Hematopoietic multipotent progenitor cell treated with erythropoietin and hydrocortisone succinate and interleukin-3 and kit ligand, for 8 days (in vitro differentiated cells): ENCODE results near the gene SCYGR7.
"Not testable (repeated sequence)": the region's sequence is repeated elsewhere in the genome, so short reads cannot be mapped to it uniquely, and the experiment has no call there.

ENCODE experiments used
- DNase-seq: peaks from one replicate; pipeline ENCODE4 v3.0.0-alpha.2; 2015

SCYGR7 gene, protein sequence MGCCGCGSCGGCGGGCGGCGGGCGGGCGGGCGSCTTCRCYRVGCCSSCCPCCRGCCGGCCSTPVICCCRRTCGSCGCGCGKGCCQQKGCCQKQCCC

DNA sequence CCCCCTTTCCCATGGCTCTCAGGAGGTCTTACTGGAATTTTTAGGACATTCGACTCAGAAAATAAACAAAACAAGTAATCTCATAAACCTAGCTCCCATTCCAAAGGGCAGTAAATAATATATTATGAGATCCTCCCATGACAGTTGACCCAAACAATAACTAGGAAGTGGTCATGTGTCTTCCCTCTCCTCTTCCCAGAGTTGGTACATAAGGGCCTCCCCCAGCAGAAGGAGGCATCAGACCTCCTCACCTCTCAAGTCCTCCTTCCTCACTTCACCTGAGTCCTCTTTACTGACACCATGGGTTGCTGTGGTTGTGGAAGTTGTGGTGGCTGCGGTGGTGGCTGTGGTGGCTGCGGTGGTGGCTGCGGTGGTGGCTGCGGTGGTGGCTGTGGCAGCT, at the start of gene SCYGR7:
Gene SCYGR7 (plus strand): TSS at position 301 of the 400 bp plus-strand sequence. CDS start 0 bp downstream, at position 301.
- DNase-seq = no peak

DNA sequence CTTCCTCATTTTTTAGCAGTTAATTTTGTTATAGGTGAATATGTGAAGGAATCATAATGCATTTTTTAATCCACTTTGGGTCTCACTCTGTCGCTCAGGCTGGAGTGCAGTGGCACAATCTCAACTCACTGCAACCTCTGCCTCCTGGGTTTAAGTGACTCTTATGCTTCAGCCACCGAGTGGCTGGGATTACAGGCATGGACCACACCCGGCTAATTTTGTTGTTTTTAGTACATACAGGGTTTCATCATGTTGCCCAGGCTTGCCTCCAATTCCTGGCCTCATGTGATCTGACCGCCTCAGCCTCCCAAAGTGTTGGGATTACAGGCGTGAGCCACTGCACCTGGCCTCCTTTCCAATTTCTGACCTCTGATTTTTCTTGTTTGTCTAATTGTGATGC, 43.9 kb upstream of the SCYGR7 start:
- no peak for DNase-seq

DNA sequence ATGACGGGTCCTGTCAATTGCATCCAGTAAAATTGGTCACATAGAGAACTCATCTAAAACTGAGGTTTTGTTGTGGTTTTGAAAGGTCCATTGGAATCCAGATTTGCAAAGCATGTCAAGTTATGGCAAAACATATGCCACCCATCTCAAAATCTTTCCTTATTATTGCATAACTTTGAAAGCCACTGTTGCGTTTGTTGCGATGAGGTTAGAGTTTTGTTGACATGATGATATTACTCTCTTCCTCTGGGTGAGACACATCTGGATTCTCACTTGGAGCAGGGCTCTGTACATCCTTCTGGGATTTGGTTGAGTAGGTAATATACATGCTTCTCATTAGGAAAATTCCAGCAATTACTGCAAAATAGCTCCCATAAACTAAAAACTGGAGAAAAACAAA, 40.9 kb upstream of the SCYGR7 start:
- DNase-seq = no peak

DNA sequence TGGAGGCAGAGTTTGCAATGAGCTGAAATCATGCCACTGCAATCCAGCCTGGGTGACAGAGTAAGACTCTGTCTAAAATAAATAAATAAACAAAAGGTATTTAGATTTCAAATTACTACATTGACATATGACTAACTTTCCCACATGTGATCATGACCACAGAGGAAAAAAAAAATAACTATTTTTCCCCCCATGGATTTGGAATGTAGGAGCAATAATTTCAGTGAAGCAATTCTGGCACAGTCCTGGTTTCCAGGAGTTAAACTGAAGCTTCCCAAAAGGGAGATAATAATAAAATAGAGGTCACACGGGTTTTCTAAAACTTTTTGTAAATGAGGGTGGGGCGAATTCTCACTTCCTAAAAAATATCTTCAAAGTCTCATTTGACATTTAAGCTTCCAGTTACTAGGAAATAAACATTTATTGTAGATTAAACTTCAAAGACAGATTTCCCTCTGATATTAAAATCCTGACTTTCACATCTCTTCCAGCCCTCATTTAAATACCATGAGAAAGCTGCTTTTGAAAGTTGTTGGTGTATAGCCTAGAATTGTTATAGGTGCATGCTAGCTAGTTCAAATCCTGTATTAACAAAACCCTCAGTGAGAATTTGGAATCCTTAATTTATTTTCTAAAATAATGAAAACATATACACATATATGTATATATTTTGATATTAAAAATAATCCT, 31.0 kb upstream of the SCYGR7 start:
- no peak for DNase-seq

DNA sequence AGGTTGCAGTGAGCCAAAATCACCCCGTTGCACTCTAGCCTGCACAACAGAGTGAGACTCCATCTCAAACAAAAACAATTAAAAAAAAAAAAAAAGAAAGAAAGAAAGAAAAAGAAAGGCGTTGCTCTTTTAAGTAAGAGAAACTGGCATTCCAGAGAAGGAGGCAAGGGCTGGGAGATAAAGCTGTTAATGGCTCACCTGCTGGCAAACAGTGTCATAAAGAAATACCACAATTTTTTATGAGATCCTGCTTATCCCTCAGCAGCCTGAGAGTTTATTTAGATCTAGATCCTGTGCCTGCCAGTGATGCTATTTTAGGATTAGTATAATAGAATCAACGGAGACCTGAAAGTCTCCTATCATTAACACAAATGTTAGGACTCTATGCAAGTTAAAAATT, 26.6 kb upstream of the SCYGR7 start:
- no peak for DNase-seq

DNA sequence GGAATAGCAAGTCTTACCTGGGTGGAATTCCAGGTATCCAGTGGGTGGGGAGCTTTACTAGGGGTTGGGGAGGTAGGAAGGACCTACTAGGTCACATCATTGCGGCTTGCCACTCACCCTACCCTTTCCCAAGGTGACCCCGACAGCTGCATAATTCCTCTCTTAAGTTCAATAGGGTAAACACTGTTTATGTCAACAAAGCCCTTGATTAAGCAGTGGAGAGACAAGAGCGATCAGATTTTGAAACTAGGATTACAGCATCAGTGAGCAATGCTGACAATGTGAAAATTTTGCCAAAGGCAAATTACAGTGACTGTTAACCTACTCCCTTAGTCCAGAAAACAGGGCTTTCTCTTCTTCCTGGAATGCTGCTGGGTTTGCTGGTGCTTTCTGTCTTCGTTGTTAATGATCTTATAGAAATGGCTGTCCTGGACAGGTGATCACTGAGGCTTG, 24.8 kb upstream of the SCYGR7 start:
- DNase-seq = no peak

DNA sequence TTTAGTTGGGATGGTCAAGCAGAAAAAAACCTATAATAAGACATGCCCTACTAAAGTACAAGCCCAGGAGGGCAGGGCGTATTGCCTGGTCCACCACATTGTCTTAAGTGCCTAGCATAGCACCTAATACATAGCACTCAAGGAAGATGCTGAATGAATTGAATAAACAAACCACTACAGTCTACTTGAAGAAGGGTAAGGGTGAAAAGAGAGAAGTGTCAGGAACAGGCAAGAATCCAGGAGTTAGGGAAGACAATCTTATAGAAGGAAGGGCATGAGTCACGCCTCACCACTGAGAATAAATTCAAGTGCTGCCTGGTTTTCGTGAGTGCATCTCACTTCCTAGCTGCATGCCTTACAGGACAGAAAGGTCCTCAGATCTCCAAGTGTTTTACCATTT, 24.2 kb upstream of the SCYGR7 start:
- no peak for DNase-seq

DNA sequence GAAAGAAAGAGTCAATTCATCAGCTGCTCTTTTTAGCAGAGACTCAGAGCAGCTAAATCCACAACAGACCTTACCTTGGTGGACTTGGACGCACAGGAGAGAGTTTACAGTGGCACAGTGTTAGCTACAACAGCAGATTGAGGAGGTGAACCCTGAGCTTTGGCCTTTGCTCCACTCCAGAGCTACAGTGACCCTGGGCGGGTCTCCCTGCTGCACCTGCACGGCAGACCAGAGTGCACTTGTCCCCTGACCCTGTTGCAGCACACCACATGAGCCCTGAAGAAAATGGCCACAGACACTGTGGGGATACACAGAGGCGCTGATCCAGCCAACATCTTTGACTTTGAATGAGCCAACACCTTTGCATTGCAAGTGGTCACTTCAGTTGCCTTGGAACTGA, 21.3 kb upstream of the SCYGR7 start:
- DNase-seq = no peak

DNA sequence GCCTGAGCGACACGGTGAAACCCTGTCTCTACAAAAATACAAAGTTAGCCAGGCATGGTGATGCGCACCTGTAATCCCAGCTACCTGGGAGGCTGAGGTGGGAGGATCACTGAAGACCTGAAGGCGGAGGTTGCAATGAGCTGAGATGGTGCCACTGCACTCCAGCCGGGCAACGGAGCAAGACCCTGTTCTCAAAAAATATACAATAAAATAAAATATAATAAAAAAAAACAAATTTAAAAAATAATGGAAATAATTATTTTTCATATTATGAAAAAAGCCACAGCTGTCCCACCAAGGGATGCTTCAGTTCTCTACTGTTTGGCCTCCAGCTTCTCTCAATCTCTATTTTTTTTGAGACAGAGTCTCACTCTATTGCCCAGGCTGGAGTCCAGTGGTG, 20.7 kb upstream of the SCYGR7 start:
- no peak for DNase-seq

DNA sequence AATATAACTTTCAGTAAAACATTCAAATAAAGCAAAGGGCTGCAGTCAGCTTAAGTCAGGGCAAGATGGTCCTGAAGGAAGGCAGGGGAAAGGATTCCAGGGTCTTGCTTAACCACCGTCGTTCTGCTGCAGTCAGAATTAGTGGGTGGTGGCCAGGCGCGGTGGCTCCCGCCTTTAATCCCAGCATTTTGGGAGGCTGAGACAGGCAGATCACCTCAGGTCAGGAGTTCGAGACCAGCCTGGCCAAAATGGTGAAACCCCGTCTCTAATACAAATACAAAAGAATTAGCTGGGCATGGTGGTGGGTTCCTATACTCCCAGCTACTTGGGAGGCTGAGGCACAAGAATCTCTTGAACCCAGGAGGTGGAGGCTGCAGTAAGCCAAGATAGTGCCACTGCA, 17.1 kb upstream of the SCYGR7 start:
- DNase-seq = no peak

DNA sequence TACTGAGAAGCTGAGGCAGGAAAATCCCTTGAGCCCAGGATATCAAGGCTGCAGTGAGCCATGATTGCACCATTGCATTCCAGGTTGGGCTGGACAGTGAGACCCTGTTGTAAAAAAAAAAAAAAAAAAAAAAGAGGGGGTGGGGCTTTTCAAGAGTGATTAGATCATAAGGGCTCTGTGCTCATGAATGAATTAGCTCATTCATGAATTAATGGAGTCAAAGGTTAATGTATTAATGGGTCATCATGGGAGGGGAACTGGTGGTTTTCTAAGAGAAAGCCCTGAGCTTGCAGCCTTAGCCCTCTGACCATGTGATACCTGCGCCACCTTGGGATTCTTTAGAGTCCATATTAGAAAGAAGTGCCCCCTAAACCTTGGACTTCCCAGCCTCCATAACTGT, 14.8 kb upstream of the SCYGR7 start:
- DNase-seq = no peak

DNA sequence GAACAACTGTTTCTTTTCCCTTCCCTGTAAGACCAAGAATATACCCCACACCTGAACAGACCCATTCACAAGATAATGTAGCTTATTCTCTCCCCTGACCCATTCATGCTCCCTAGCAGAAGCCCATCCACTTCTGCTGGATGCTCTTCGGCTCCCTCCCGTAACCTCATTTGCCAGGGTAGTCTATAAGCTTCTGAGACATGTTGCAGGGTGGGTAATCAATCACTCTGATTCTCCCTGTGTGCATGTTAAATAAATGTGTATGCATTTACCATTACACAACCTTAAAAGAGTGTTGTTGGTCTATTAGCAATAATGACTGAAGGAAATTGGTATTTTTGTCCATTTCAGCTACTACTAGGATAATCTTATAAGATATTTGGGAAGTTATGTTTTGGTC, 11.6 kb upstream of the SCYGR7 start:
- no peak for DNase-seq

DNA sequence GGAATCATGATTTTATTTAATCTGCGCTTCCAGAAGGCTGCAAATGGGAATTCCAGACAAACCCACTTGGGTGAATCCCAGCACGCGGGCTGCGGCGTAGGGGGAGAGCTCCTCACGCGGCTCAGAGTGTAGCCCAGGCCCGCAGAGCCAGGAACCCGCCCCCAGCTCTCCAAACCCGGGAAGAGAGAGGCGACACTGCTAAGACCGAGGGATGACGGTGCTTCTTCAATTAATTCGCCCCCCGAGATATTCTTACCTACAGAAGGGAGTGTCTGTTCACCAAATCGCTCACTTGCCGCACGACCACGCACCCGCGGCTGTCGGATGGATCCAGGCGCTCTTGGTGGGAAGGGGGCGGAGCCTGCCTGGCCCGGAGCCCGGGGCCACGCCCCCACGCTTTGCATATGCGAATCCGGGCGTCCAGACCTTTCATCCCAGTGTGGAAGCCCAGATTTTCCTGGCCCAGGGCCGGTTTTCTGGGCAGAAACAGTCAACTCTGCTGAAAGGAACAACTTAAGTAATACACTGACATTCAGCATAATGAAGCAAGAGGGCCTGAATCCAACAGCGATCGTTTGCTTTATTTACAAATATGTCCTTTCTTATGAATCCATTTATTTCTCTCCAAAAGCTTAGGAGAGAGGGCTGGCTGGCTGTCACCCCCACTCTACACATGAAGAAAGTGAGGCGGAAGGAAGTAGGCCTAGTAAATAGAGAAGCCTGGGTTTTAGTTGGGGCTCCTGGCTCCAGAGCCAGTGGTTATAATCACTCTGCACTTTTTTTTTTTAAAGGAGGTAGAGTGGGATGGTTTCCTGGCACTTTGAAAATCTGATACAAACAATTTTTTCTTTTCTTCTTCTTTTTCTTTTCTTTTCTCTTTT, 10.2 kb upstream of the SCYGR7 start, which contains the start of gene SLC19A3:
Gene SLC19A3 (minus strand): TSS at position 342 of the 881 bp plus-strand sequence. CDS start 15,710 bp downstream, outside the sequence.
- DNase-seq = no peak

DNA sequence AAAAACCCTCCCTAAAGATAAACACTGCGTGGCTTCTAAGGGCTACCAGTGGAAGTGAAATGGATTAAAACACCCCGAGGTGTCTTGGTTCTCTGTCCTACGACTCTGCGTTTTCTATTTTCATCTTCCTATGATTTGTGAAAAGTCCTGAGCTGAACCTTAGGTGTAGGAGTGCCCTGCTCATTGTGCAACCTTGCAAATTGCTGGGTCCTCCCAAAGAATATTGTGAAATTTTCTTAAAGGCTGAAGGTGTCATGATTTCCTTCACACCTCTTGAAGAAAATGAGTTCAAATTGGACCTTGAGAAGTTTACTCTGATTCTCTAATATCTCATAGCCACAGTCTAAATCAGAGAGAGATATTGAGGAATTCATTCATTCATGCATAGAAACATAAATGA, 8.5 kb upstream of the SCYGR7 start:
- DNase-seq = no peak

DNA sequence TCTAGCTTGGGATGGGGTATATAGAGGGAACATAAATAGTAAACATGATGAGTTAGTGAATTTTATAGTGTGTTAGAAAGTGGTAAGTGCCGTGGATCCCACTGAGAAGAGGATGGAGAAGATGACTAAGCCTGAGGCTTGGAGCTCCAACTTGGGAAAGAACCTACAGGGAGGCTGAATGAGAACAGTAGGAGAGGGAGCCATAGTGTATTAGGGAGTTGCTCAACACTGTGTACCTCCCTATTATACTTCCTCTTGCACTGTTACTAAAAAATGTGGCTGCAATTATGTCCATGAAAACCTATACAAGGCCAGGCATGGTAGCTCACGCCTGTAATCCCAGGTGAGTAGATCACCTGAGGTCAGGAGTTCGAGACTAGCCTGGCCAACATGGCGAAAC, 7.5 kb upstream of the SCYGR7 start:
- DNase-seq = no peak

DNA sequence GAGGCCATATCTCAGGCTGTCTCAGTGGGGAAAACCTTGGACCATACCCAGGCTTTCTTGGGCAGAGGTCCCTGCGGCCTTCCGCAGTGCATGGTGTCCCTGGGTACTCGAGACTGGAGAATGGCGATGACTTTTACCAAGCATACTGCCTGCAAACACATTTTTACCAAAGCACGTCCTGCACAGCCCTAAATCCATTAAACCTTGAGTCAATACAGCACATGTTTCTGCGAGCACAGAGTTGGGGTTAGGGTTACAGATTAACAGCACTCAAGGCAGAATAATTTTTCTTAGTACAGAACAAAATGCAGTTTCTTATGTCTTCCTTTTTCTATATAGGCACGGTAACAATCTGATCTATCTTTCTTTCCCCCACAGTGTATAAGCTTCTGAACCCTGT, 5.3 kb upstream of the SCYGR7 start:
- DNase-seq = not testable (repeated sequence)

DNA sequence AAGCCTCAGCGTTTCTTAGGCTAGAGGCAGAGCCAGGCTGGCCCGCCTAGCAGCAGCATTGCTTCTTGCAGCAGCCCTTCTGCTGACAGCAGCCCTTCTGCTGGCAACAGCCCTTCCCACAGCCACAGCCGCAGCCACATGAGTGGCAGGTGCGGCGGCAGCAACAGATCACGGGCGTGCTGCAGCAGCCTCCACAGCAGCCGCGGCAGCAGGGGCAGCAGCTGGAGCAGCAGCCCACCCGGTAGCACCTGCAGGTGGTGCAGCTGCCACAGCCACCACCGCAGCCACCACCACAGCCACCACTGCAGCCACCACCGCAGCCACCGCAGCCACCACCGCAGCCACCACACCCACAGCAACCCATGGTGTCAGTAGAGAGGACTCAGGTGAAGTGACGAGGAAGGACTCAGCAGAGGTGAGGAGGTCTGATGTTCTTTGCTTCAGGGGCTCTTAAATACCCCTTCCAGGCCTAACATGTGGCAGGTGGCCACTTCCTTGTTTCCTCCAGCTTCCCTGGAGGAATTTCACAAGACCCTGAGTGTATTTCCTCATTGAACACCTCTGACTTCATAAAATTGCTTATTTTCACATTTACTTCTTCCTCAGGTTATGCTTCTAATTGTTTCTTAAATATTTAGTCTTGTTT, 3.6 kb upstream of the SCYGR7 start, which contains the start of gene SCYGR6:
Gene SCYGR6 (minus strand): TSS at position 364 of the 646 bp plus-strand sequence. CDS start 0 bp downstream, at position 364.
- no peak for DNase-seq

DNA sequence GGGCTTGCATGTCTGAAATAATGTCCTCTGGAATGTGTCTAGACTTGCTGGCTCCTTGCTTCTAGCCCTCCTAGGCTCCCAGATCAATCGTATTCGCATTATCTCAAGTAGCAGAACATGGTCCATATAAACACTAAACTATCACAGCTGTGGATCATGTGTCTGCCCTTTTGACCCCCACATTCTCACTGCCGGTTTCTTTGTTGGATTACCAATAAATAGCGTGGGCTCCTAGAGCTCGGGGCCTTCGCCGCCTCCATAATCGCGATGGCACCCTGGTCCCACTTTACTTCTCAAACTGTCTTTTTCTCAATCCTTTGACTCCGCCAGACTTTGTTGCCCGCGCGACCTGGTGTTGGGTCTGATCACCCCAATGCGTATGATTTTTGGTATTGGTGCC, 11.2 kb downstream of the SCYGR7 start:
- no peak for DNase-seq

DNA sequence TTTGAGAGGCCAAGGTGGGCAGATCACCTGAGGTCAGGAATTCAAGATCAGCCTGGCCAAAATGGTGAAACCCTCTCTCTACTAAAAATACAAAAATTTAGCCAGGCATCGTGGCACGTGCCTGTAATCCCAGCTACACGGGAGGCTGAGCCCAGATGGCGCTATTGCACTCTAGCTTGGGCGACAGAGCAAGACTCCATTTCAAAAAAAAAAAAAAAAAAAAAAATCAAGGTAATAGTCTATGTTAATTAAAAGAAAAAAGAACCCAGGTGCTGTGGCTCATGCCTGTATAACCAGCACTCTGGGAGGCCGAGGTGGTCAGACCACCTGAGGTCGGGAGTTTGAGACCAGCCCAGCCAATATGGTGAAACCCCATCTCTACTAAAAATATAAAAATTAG, 12.6 kb downstream of the SCYGR7 start:
- DNase-seq = not testable (repeated sequence)

DNA sequence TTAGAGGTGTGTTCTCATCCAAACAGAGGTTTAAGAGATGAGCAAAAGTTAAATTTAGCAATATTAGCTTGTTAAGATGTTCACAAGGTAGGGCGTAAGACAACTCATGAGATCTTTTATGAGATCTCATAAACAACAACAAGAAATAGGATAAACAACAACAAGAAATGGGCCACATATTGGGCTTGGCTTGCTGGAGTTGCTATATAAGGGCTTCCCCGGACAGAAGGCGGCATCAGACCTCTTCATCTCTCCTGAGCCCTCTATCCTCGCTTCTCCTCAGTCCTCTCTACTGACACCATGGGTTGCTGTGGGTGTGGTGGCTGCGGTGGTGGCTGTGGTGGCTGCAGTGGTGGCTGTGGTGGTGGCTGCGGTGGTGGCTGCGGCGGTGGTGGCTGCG, 17.5 kb downstream of the SCYGR7 start, which contains the start of gene SCYGR8:
Gene SCYGR8 (plus strand): TSS at position 301 of the 400 bp plus-strand sequence. CDS start 0 bp downstream, at position 301.
- DNase-seq = no peak

DNA sequence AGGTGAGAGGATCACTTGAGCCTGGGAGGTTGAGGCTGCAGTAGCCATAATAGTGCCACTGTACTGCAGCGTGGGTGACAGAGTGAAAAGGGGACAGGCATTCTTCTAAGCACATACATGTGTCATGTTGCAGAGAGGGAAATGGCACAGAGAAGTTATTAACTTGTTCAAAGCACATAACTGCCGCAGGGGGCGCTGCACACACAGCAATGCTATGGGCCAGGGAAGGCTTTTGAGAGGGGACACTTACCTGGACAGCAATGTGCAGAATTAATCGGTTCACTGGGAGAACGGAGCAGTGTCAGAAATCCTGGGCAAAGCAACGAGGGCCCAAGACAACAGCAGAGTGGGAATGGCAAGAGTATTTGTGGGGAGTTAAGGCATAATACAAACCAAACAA, 19.9 kb downstream of the SCYGR7 start:
- no peak for DNase-seq

DNA sequence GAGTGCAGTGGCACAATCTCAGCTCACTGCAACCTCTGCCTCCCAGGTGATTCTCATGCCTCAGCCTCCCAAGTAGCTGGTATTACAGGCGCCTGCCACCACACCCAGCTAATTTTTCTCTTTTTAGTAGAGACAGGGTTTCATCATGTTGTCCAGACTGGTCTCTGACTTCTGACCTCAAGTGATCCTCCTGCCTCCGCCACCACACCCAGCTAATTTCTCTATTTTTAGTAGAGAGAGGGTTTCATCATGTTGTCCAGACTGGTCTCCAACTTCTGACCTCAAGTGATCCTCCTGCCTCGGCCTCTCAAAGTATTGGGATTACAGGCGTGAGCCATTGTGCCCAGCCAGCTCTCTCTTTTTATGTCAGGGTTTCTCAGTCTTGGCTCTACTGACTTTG, 28.1 kb downstream of the SCYGR7 start:
- not testable (repeated sequence) for DNase-seq
